ENCODE data around the gene NDUFAF5. TPM values are rescaled to one million over a fixed set of nuclear protein-coding genes. Genes with fewer than 3 reads are reported as not detected.
"Not testable (repeated sequence)": the region's sequence is repeated elsewhere in the genome, so short reads cannot be mapped to it uniquely, and the experiment has no call there.

The NDUFAF5 gene
- polyA plus RNA-seq, 3 donors, result 5.9 to 15.2 (median 7.8) TPM

DNA sequence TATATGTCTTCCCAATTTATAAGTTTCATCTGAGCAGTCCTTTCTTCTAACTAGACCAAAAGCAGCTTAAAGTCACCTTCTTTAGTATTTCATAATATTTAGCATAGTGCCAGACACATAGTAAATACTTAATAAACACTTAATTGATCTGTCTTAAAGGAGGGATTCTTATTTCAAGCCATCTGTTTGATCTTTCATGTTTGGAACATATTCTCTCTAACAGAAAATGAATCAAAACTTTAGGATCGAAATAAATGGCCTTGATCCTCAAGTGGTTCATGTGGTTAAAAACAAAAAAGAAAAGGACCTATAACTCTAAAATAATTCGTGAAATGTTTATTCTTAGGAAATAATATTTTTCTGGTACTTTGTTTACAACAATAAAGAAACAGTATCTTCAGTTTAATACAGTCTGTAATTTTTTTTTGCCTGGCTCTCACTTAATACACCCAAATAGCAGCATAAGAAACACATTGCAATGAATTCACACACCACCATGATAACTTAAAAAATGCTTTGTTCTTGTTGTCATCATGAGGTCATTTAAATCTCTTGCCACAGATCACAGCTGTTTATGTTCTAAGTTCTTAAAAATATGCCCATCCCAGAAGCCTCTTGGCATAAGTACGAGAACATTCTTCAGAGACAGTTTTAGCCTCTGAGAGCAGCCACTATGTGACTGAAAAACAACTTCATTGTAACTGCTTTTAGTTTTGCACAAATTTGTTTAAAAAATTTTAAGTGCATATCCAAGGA, 48.2 kb upstream of the NDUFAF5 start:
- no peaks in the 10 kb centered on the region for H3K27me3 ChIP-seq (ENCODE audit: control insufficient read depth in 2 of 2, insufficient read depth in 2 of 2, low read length in 2 of 2)
- H3K79me2 ChIP-seq (ENCODE audit: insufficient read depth, low read length), result no peaks in the 10 kb centered on the region
- intact Hi-C loops (cut with micrococcal nuclease), result no loop called here
- DNase-seq, result no peak
- Mint-ChIP-seq H3K36me3 (peaks cover 42 to 49% of the 10 kb centered on the region in 2 donors), H3K4me3 (no peak overlapping the region), H3K27me3 (ENCODE audit: low read depth in 3 of 3) (no peaks in the 10 kb centered on the region), H3K27ac (no peak overlapping the region), H3K4me1 (no peaks in the 10 kb centered on the region), H3K9me3 (peaks cover 0 to 11% (median 2%) of the 10 kb centered on the region in 7 donors)
- no peak overlapping the region for H3K9ac ChIP-seq (ENCODE audit: insufficient read depth, low read length, poor library complexity, severe bottlenecking)
- no peak overlapping the region for H2AFZ ChIP-seq (ENCODE audit: insufficient read depth, low read depth, low read length, poor library complexity, severe bottlenecking)
- no peak overlapping the region for H3K4me2 ChIP-seq (replicated peaks; ENCODE audit: extremely low read depth, low read length, poor library complexity, severe bottlenecking)
- no CpG with 5 or more reads among the region's 3 CpGs for WGBS (ENCODE audit: insufficient coverage)
- no peaks in the 10 kb centered on the region for H4K20me1 ChIP-seq (ENCODE audit: insufficient read depth, low read length)
- H3K27ac ChIP-seq (ENCODE audit: low read depth in 1 of 2, low read length in 2 of 2), result no peak overlapping the region
- no peaks in the 10 kb centered on the region for H3K9me3 ChIP-seq (replicated peaks in 1 of 2; ENCODE audit: control insufficient read depth in 1 of 2, insufficient read depth in 1 of 2, low read length in 2 of 2)
- H3K36me3 ChIP-seq (replicated peaks in 1 of 2; ENCODE audit: control insufficient read depth in 1 of 2, insufficient read depth in 2 of 2, low read length in 2 of 2), result peaks cover 33 to 44% of the 10 kb centered on the region in 2 donors
- no peak overlapping the region for H3K4me3 ChIP-seq (replicated peaks in 1 of 3; ENCODE audit: low read depth in 2 of 3, low read length in 3 of 3)
- TF ChIP-seq, protein P1, sequence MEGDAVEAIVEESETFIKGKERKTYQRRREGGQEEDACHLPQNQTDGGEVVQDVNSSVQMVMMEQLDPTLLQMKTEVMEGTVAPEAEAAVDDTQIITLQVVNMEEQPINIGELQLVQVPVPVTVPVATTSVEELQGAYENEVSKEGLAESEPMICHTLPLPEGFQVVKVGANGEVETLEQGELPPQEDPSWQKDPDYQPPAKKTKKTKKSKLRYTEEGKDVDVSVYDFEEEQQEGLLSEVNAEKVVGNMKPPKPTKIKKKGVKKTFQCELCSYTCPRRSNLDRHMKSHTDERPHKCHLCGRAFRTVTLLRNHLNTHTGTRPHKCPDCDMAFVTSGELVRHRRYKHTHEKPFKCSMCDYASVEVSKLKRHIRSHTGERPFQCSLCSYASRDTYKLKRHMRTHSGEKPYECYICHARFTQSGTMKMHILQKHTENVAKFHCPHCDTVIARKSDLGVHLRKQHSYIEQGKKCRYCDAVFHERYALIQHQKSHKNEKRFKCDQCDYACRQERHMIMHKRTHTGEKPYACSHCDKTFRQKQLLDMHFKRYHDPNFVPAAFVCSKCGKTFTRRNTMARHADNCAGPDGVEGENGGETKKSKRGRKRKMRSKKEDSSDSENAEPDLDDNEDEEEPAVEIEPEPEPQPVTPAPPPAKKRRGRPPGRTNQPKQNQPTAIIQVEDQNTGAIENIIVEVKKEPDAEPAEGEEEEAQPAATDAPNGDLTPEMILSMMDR (IDR thresholded peaks at IDR 0.05), result no peak
- H3K4me1 ChIP-seq (ENCODE audit: control insufficient read depth in 1 of 2, insufficient read depth in 2 of 2, low read length in 2 of 2), result no peaks in the 10 kb centered on the region

DNA sequence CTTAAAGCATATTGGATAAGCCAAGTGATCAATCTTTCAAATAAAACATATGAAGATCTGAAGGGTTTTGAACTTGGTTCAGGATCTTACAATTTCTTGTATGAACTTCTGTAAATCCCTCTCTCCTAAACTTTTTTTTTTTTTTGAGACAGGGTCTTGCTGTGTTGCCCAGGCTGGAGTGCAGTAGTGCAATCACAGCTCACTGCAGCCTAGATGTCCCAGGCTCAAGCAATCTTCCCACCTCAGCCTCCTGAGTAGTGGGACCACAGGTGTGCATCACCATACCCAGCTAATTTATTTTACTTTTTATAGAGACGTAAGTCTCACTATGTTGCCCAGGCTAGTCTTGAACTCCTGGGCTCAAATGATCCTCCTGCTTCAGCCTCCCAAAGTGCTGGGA, 46.6 kb upstream of the NDUFAF5 start:
- H3K4me3 ChIP-seq (replicated peaks in 1 of 3; ENCODE audit: low read depth in 2 of 3, low read length in 3 of 3); H3K4me3 Mint-ChIP-seq; H3K79me2 ChIP-seq (ENCODE audit: insufficient read depth, low read length); H3K27me3 ChIP-seq (ENCODE audit: control insufficient read depth in 2 of 2, insufficient read depth in 2 of 2, low read length in 2 of 2); H3K27ac Mint-ChIP-seq; H3K9me3 ChIP-seq (replicated peaks in 1 of 2; ENCODE audit: control insufficient read depth in 1 of 2, insufficient read depth in 1 of 2, low read length in 2 of 2); intact Hi-C loops (cut with micrococcal nuclease); H3K27me3 Mint-ChIP-seq (ENCODE audit: low read depth in 3 of 3); H3K4me1 Mint-ChIP-seq; DNase-seq; H3K9ac ChIP-seq (ENCODE audit: insufficient read depth, low read length, poor library complexity, severe bottlenecking); H3K27ac ChIP-seq (ENCODE audit: low read depth in 1 of 2, low read length in 2 of 2); H4K20me1 ChIP-seq (ENCODE audit: insufficient read depth, low read length); H2AFZ ChIP-seq (ENCODE audit: insufficient read depth, low read depth, low read length, poor library complexity, severe bottlenecking); H3K4me2 ChIP-seq (replicated peaks; ENCODE audit: extremely low read depth, low read length, poor library complexity, severe bottlenecking); H3K4me1 ChIP-seq (ENCODE audit: control insufficient read depth in 1 of 2, insufficient read depth in 2 of 2, low read length in 2 of 2): not testable (repeated sequence)
- H3K36me3 ChIP-seq (replicated peaks in 1 of 2; ENCODE audit: control insufficient read depth in 1 of 2, insufficient read depth in 2 of 2, low read length in 2 of 2), result peaks cover 22 to 44% of the 10 kb centered on the region in 2 donors
- peaks cover 0 to 17% (median 5%) of the 10 kb centered on the region in 7 donors for H3K9me3 Mint-ChIP-seq
- 100% methylated on average over 1 of the region's 1 CpG for WGBS (ENCODE audit: insufficient coverage)
- H3K36me3 Mint-ChIP-seq, result peaks cover 44 to 47% of the 10 kb centered on the region in 2 donors
